Tibial artery (tissue), 4 donors: Measurements from ENCODE around the gene KSR1.

Experiments used
- DNase-seq, 2 donors: peaks; one replicate each; pipeline ENCODE4 v3.0.0-alpha.2; 2019
- H3K27ac ChIP-seq, 2 donors: fragments of 200-600 bp; sonication (generic) in 1 of 2; 1 replicate in 1 of 2; 2 replicates in 1 of 2; pipeline ENCODE4 v1.5.1; 2018 to 2019; ENCODE audit warnings: mild to moderate bottlenecking in 1 of 2
- H3K27me3 ChIP-seq, 2 donors: fragments of 200-600 bp; sonication (generic) in 1 of 2; one replicate each; pipeline versions ENCODE4 v1.5.1 to v1.6.0; 2016 to 2019
- H3K36me3 ChIP-seq, 3 donors: fragments of 200-600 bp; sonication (generic) in 2 of 3; one replicate each; pipeline ENCODE4 v1.5.1; 2016 to 2019; ENCODE audit warnings: mild to moderate bottlenecking in 2 of 3
- H3K4me1 ChIP-seq, 4 donors: fragments of 200-600 bp; sonication (generic) in 2 of 4; 1 replicate in 3 of 4; 2 replicates in 1 of 4; pipeline ENCODE4 v1.5.1; 2016 to 2019
- H3K4me3 ChIP-seq, 2 donors: fragments of 200-600 bp; sonication (generic) in 1 of 2; 1 replicate in 1 of 2; 2 replicates in 1 of 2; pipeline ENCODE4 v1.5.1; 2018 to 2019; ENCODE audit warnings: mild to moderate bottlenecking in 2 of 2
- H3K9me3 ChIP-seq, 3 donors: fragments of 200-600 bp; sonication (generic) in 1 of 3; one replicate each; pipeline ENCODE4 v1.5.1; 2016 to 2019
- intact Hi-C: fragments of 100-400 bp; cut with DNase I; formaldehyde crosslinking; loops from one replicate; pipeline ENCODE4 v1.15.0; 2023; ENCODE audit warnings: low total_unique reads
- TF ChIP-seq, protein P1 (sequence below), 2 experiments: fragments of 200-600 bp in 1 of 2; fragments of 450-650 bp in 1 of 2; IDR thresholded peaks; one replicate each; pipeline ENCODE4 v1.5.1; 2017 to 2019; ENCODE audit warnings: antibody characterized with exemption in 2 of 2, mild to moderate bottlenecking in 1 of 2, moderate library complexity in 1 of 2

The KSR1 gene

DNA sequence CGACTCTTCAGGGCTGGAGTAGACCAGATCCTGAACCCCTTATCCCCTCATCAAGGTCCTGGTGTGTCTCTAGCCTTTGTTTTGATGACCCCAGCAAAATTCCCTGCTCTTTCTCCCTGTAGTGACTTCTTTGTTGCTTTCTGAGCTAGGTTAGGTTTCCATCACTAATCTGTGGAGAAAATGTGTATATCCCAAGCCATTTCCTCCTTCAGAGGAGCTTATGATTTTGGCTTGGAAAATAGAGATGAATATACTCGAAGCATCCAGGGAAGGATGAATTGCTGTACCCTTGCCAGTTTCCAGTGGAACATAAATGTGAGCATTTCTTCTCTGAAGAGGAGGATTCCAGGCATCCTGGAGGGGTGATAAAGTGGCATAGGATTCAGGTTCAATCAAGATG, 55.8 kb downstream of the KSR1 start:
- DNase-seq, result no peak
- H3K4me3 ChIP-seq, result no peak overlapping the region
- H3K4me1 ChIP-seq, result peaks cover 0 to 15% (median 3%) of the 10 kb centered on the region in 4 donors
- TF ChIP-seq, protein P1, sequence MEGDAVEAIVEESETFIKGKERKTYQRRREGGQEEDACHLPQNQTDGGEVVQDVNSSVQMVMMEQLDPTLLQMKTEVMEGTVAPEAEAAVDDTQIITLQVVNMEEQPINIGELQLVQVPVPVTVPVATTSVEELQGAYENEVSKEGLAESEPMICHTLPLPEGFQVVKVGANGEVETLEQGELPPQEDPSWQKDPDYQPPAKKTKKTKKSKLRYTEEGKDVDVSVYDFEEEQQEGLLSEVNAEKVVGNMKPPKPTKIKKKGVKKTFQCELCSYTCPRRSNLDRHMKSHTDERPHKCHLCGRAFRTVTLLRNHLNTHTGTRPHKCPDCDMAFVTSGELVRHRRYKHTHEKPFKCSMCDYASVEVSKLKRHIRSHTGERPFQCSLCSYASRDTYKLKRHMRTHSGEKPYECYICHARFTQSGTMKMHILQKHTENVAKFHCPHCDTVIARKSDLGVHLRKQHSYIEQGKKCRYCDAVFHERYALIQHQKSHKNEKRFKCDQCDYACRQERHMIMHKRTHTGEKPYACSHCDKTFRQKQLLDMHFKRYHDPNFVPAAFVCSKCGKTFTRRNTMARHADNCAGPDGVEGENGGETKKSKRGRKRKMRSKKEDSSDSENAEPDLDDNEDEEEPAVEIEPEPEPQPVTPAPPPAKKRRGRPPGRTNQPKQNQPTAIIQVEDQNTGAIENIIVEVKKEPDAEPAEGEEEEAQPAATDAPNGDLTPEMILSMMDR (IDR thresholded peaks at IDR 0.05), result no peak
- H3K27me3 ChIP-seq, result no peaks in the 10 kb centered on the region
- H3K36me3 ChIP-seq, result no peaks in the 10 kb centered on the region
- H3K27ac ChIP-seq, result no peak overlapping the region
- intact Hi-C loops, result no loop called here
- no peaks in the 10 kb centered on the region for H3K9me3 ChIP-seq

DNA sequence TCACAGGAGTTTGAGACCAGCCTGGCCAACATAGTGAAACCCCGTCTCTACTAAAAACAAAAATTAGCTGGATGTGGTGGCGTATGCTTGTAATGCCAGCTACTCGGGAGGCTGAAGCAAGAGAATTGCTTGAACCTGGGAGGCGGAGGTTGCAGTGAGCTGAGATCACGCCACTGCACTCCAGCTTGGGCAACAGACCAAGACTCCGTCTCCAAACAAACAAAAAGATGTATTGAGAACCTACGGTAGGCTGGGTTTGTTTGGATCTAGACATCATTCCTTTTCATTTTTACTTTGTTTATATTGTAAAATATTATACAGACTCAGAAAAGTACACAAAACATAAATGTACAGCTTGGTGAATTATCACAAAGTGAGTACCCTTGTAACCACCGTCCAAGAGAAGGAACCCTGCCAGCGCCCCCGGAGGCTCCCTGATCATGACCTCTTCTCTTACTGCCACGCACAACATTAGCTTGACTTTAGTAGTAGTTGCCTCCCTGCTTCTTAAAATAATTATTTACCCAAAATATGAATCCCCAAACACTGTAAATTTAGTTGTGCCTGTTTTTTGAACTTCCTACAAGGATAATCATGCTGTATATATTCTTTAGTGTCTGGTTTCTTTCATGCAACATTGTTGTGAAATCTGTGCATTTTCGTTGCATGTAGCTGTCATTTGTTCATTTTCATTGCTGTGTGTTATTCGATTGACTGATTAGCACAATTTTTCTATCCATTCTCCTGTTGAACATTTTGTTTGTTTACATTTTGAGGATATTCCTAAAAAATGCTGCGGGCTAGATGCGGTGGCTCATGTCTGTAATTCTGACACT, 56.5 kb downstream of the KSR1 start:
- H3K4me3 ChIP-seq, result no peak overlapping the region
- TF ChIP-seq, protein P1 (IDR thresholded peaks at IDR 0.05), result no peak
- no peak overlapping the region for H3K27ac ChIP-seq
- no peaks in the 10 kb centered on the region for H3K36me3 ChIP-seq
- H3K27me3 ChIP-seq, result no peaks in the 10 kb centered on the region
- H3K9me3 ChIP-seq, result no peaks in the 10 kb centered on the region
- intact Hi-C loops, result no loop called here
- no peak for DNase-seq
- H3K4me1 ChIP-seq, result peaks cover 0 to 15% (median 3%) of the 10 kb centered on the region in 4 donors

DNA sequence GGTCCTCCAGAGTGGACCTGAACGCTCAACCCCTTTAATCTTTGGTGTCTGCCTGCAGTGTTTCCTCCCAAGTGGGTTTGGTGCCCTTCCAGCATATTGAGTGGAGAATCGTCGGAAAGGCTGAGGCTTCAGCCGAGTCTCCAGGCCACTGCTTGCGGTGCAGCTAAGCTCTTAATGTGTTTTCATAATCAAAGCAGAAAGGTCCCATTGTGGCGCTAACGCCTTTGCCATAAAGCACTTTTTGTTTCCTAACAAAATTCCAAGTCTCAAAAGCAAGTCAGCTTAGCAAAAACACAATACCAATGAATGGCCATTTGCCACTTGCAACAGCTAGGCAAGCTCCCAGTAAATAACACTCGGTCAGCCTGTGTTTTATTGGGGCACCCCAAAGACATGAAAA, 57.6 kb downstream of the KSR1 start:
- Histone ChIP-seq H3K4me1 (peaks cover 0 to 10% (median 3%) of the 10 kb centered on the region in 4 donors), H3K27ac (no peak overlapping the region), H3K9me3 (no peaks in the 10 kb centered on the region), H3K4me3 (no peak overlapping the region), H3K36me3 (no peaks in the 10 kb centered on the region), H3K27me3 (no peaks in the 10 kb centered on the region)
- no peak for DNase-seq
- TF ChIP-seq, protein P1 (IDR thresholded peaks at IDR 0.05), result no peak
- intact Hi-C loops, result no loop called here

DNA sequence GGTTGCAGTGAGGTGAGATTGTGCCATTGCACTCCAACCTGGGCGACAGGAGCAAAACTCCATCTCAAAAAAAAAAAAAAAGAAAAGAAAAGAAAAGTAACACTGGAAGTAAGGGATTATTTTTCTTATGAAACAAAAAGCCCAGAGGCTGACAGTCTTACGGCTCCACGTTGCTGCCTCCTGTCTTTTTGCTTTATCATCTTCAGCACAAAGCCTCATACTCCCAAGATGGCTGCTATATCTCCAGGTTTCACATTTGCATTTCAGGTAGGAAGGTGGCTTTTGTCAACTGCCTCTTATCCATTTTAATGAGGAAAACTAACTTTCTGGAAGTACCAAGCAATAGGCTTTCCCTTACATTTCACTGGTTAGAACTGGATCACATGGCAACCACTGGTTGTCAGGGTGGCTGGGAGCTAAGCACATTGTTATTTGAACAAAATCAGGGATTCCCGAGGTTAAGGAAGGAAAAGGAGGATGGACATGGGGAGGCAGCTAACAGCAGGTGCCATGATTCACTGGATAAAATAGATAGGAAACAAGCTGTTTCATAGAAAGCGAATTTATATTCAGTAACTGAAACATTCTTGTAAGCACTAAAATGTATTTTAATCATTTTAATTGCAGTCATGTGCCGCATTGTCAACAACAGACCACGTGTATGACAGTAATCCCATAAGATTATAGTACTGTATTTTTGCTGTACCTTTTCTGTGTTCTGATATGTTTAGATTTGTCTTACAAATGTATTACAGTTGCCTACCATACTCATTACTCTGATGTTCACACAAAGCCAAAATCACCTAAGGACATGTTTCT, 58.6 kb downstream of the KSR1 start:
- Histone ChIP-seq H3K27me3 (no peaks in the 10 kb centered on the region), H3K9me3 (no peaks in the 10 kb centered on the region), H3K27ac (no peak overlapping the region), H3K4me1 (peaks cover 0 to 7% (median 0%) of the 10 kb centered on the region in 4 donors), H3K4me3 (no peak overlapping the region), H3K36me3 (no peaks in the 10 kb centered on the region)
- TF ChIP-seq, protein P1 (IDR thresholded peaks at IDR 0.05), result no peak
- intact Hi-C loops, result no loop called here
- DNase-seq, result no peak

DNA sequence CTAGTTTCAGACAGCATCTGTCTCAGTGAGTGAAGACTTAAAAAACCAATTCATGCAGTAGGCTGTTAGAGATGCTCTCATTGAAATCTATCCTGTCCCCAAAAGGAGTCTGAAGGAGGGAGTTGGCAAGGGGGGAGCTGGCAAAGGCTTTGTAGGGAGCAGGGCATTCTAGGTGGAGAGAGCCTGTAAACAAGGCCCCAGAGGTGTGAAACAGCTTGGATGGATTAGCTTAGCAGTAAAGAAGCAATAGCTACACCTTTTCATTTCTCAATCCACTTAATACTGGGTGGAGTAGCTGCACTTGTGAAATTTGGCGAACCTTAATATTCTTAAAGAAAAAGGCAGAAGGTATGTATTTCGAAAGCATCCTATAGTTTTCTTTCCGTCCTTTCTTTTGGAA, 61.8 kb downstream of the KSR1 start:
- no peaks in the 10 kb centered on the region for H3K27me3 ChIP-seq
- no peak for DNase-seq
- H3K36me3 ChIP-seq, result no peaks in the 10 kb centered on the region
- no peaks in the 10 kb centered on the region for H3K9me3 ChIP-seq
- no peak overlapping the region for H3K4me3 ChIP-seq
- TF ChIP-seq, protein P1 (IDR thresholded peaks at IDR 0.05), result no peak
- intact Hi-C loops, result no loop called here
- H3K4me1 ChIP-seq, result peaks cover 0 to 5% (median 0%) of the 10 kb centered on the region in 4 donors
- H3K27ac ChIP-seq, result no peak overlapping the region
